HEK293T (cell line): ENCODE results near the gene SKIC8.

Experiments
- CTCF ChIA-PET: fragments of 350-600 bp; formaldehyde crosslinking; extraction: SDS; loops from one replicate; lab custom pipeline; 2021; ENCODE audit warnings: antibody characterized with exemption, inconsistent platforms; lab: Yijun Ruan, JAX
- POLR2A ChIA-PET: fragments of 350-600 bp; formaldehyde crosslinking; extraction: SDS; loops from one replicate; lab custom pipeline; 2020; ENCODE audit warnings: antibody characterized with exemption, inconsistent platforms; lab: Yijun Ruan, JAX
- DNase-seq: peaks from one replicate; pipeline ENCODE4 v3.0.0; 2012; ENCODE audit warnings: mixed read lengths; ENCODE audit errors: extremely low spot score
- ARNT ChIP-seq: fragments of 450-650 bp; IDR thresholded peaks from 2 replicates; pipeline ENCODE4 v1.6.1; 2017; ENCODE audit warnings: mild to moderate bottlenecking
- BHLHE40 ChIP-seq: fragments of 450-650 bp; IDR thresholded peaks from 2 replicates; pipeline ENCODE4 v1.6.1; 2016; ENCODE audit warnings: mild to moderate bottlenecking, moderate library complexity, borderline replicate concordance
- CTBP1 ChIP-seq: fragments of 450-650 bp; IDR thresholded peaks from 2 replicates; pipeline ENCODE4 v1.6.1; 2016; ENCODE audit warnings: borderline replicate concordance
- ELF4 ChIP-seq: fragments of 450-650 bp; IDR thresholded peaks from 2 replicates; pipeline ENCODE4 v1.6.1; 2017; ENCODE audit warnings: antibody characterized with exemption
- FOXA1 ChIP-seq: fragments of 450-650 bp; IDR thresholded peaks from 2 replicates; pipeline ENCODE4 v1.6.1; 2016; ENCODE audit warnings: mild to moderate bottlenecking
- FOXK2 ChIP-seq: fragments of 450-650 bp; IDR thresholded peaks from 2 replicates; pipeline ENCODE4 v1.6.1; 2016; ENCODE audit warnings: mild to moderate bottlenecking
- FOXM1 ChIP-seq: fragments of 450-650 bp; IDR thresholded peaks from 2 replicates; pipeline ENCODE4 v1.6.1; 2017; ENCODE audit warnings: mild to moderate bottlenecking, borderline replicate concordance
- HDGF ChIP-seq: fragments of 450-650 bp; IDR thresholded peaks from 2 replicates; pipeline ENCODE4 v1.6.1; 2017; ENCODE audit warnings: antibody characterized with exemption, borderline replicate concordance
- L3MBTL2 ChIP-seq: fragments of 450-650 bp; conservative IDR thresholded peaks from 2 replicates; pipeline ENCODE4 v1.6.1; 2016; ENCODE audit warnings: mild to moderate bottlenecking
- LEF1 ChIP-seq: fragments of 450-650 bp; IDR thresholded peaks from 2 replicates; pipeline ENCODE4 v1.6.1; 2017; ENCODE audit warnings: mild to moderate bottlenecking, borderline replicate concordance
- NFRKB ChIP-seq: fragments of 450-650 bp; IDR thresholded peaks from 2 replicates; pipeline ENCODE4 v1.6.1; 2016; ENCODE audit warnings: mild to moderate bottlenecking, moderate library complexity
- PKNOX1 ChIP-seq: fragments of 450-650 bp; IDR thresholded peaks from 2 replicates; pipeline ENCODE4 v1.6.1; 2016
- SP1 ChIP-seq: fragments of 450-650 bp; IDR thresholded peaks from 2 replicates; pipeline ENCODE4 v1.6.1; 2017
- SUZ12 ChIP-seq: fragments of 450-650 bp; IDR thresholded peaks from 2 replicates; pipeline ENCODE4 v1.6.1; 2016; ENCODE audit warnings: mild to moderate bottlenecking
- TARDBP ChIP-seq: fragments of 450-650 bp; IDR thresholded peaks from 2 replicates; pipeline ENCODE4 v1.6.1; 2016
- ZNF384 ChIP-seq: fragments of 450-650 bp; IDR thresholded peaks from 2 replicates; pipeline ENCODE4 v1.6.1; 2016

Gene SKIC8

GRCh38 chr15:78315686-78316282 is 16.4 kb upstream of the SKIC8 start:
- no peak for TF ChIP-seq FOXM1
- no peak for TF ChIP-seq L3MBTL2
- TF ChIP-seq CTBP1: no peak
- no peak for TF ChIP-seq FOXA1
- no peak for TF ChIP-seq LEF1
- no peak for TF ChIP-seq ARNT
- no peak for TF ChIP-seq NFRKB
- no peak for TF ChIP-seq FOXK2
- TF ChIP-seq TARDBP: no peak
- TF ChIP-seq PKNOX1: no peak
- TF ChIP-seq HDGF: no peak
- no peak for TF ChIP-seq ZNF384
- no peak for TF ChIP-seq ELF4
- no peak for TF ChIP-seq SP1
- TF ChIP-seq SUZ12: no peak
- TF ChIP-seq BHLHE40: no peak
- DNase-seq: peak; percentile 66
- ChIA-PET CTCF (interaction anchor here (1.1 kb wide), 1 partner anchor 18 kb away, joined by 3 read pairs; no protein-coding TSS in a partner anchor), POLR2A (interaction anchor here (1.0 to 2.1 kb wide), 2 partner anchors 16 to 123 kb away, joined by 3 to 11 read pairs; partner anchors contain the start of genes IREB2 and SKIC8)

- no peak for TF ChIP-seq TARDBP
- no peak for TF ChIP-seq SUZ12
- TF ChIP-seq L3MBTL2: no peak
- no peak for TF ChIP-seq HDGF
- TF ChIP-seq BHLHE40: no peak
- TF ChIP-seq ELF4: no peak
- TF ChIP-seq SP1: no peak
- no peak for TF ChIP-seq CTBP1
- no peak for TF ChIP-seq ZNF384
- no peak for TF ChIP-seq FOXK2
- TF ChIP-seq ARNT: no peak
- no peak for TF ChIP-seq FOXA1
- no peak for TF ChIP-seq NFRKB
- TF ChIP-seq PKNOX1: no peak
- TF ChIP-seq FOXM1: no peak
- TF ChIP-seq LEF1: no peak
- no peak for DNase-seq
- ChIA-PET CTCF (no interaction called here), POLR2A (interaction anchor here (2.6 kb wide), 1 partner anchor 14 kb away, joined by 14 read pairs; the partner anchor contains the start of gene SKIC8)
Measured at GRCh38 chr15:78314181-78314581, 14.8 kb upstream of the SKIC8 start.

GRCh38 chr15:78313383-78313782 is 14.0 kb upstream of the SKIC8 start:
- no peak for DNase-seq
- CTCF ChIA-PET: no interaction called here
- TF ChIP-seq L3MBTL2 (no peak), CTBP1 (no peak), LEF1 (no peak), SUZ12 (no peak), FOXK2 (no peak), HDGF (no peak), SP1 (no peak), NFRKB (no peak), ELF4 (no peak), PKNOX1 (no peak), ZNF384 (no peak), FOXA1 (no peak), TARDBP (no peak), ARNT (no peak), BHLHE40 (no peak), FOXM1 (no peak)
- POLR2A ChIA-PET: interaction anchor here (2.6 to 3.3 kb wide), 2 partner anchors 13 to 125 kb away, joined by 14 to 21 read pairs; partner anchors contain the start of genes IREB2 and SKIC8

- POLR2A ChIA-PET: interaction anchor here (0.9 to 3.3 kb wide), 3 partner anchors 13 to 253 kb away, joined by 4 to 21 read pairs (median 14); partner anchors contain the start of genes CHRNA5, IREB2 and SKIC8
- TF ChIP-seq ARNT (no peak), PKNOX1 (no peak), BHLHE40 (no peak), FOXA1 (no peak), NFRKB (no peak), FOXM1 (no peak), HDGF (no peak), ELF4 (no peak), ZNF384 (no peak), CTBP1 (no peak), FOXK2 (no peak), TARDBP (no peak), L3MBTL2 (no peak), SUZ12 (no peak), SP1 (no peak), LEF1 (no peak)
- no peak for DNase-seq
- CTCF ChIA-PET: no interaction called here
Measured at GRCh38 chr15:78312957-78313356, 13.5 kb upstream of the SKIC8 start.

- POLR2A ChIA-PET: interaction anchor here (0.9 to 3.3 kb wide), 3 partner anchors 13 to 253 kb away, joined by 4 to 21 read pairs (median 14); partner anchors contain the start of genes CHRNA5, IREB2 and SKIC8
- CTCF ChIA-PET: no interaction called here
- DNase-seq: no peak
- TF ChIP-seq ZNF384 (no peak), ARNT (no peak)
Measured at GRCh38 chr15:78312536-78312935, 13.1 kb upstream of the SKIC8 start.
